HepG2 (cell line): ENCODE results near the gene PYURF. TPM values are rescaled to one million over a fixed set of nuclear protein-coding genes. Genes with fewer than 3 reads are reported as not detected.

Source experiments
- CCDC6 ChIP-seq: sonication (generic); formaldehyde crosslinking; IDR thresholded peaks from 2 replicates; pipeline ENCODE4 v1.8.1; 2022; ENCODE audit warnings: mild to moderate bottlenecking, missing genetic modification reagents, moderate library complexity
- KLF16 ChIP-seq, 2 experiments: sonication (generic) in 1 of 2; formaldehyde crosslinking in 1 of 2; IDR thresholded peaks; 2 replicates each; pipeline versions ENCODE4 v1.6.1 to v1.8.0; 2016 to 2023; ENCODE audit warnings: missing genetic modification reagents in 2 of 2, missing compliant biosample characterization in 1 of 2
- KLF9 ChIP-seq: IDR thresholded peaks from 2 replicates; pipeline ENCODE4 v1.6.1; 2016; ENCODE audit warnings: low read depth
- NR2C2 ChIP-seq: sonication (generic); formaldehyde crosslinking; IDR thresholded peaks from 2 replicates; pipeline ENCODE4 v1.4.0; 2020; ENCODE audit warnings: missing genetic modification reagents, mild to moderate bottlenecking, moderate library complexity, borderline replicate concordance
- PRDM10 ChIP-seq: sonication (generic); formaldehyde crosslinking; IDR thresholded peaks from 2 replicates; pipeline ENCODE4 v1.4.0; 2020; ENCODE audit warnings: low read depth, missing genetic modification reagents
- RAD51 ChIP-seq: fragments of 450-650 bp; IDR thresholded peaks from 2 replicates; pipeline ENCODE4 v1.6.1; 2016; ENCODE audit warnings: borderline replicate concordance
- RXRB ChIP-seq: IDR thresholded peaks from 2 replicates; pipeline ENCODE4 v1.6.1; 2016; ENCODE audit warnings: borderline replicate concordance, missing genetic modification reagents, missing compliant biosample characterization
- SOX5 ChIP-seq: IDR thresholded peaks from 2 replicates; pipeline ENCODE4 v1.6.1; 2016; ENCODE audit warnings: borderline replicate concordance
- TBX3 ChIP-seq: fragments of 450-650 bp; IDR thresholded peaks from 2 replicates; pipeline ENCODE4 v1.6.1; 2017; ENCODE audit warnings: antibody characterized with exemption, mild to moderate bottlenecking, inconsistent platforms, borderline replicate concordance
- ZFP36 ChIP-seq: fragments of 150-350 bp; IDR thresholded peaks from 2 replicates; pipeline ENCODE4 v1.6.1; 2018; ENCODE audit warnings: borderline replicate concordance, low read length, low read depth; ENCODE audit not compliant: partially characterized antibody
- ZMAT3 ChIP-seq: sonication (generic); formaldehyde crosslinking; conservative IDR thresholded peaks from 2 replicates; pipeline ENCODE4 v1.7.0; 2021; ENCODE audit warnings: missing genetic modification reagents
- ZNF234 ChIP-seq: sonication (generic); formaldehyde crosslinking; conservative IDR thresholded peaks from 2 replicates; pipeline ENCODE4 v1.5.1; 2020; ENCODE audit warnings: mild to moderate bottlenecking, missing genetic modification reagents
- ZNF251 ChIP-seq: sonication (generic); formaldehyde crosslinking; IDR thresholded peaks from 2 replicates; pipeline ENCODE4 v1.9.0; 2021; ENCODE audit warnings: mild to moderate bottlenecking, missing genetic modification reagents
- ZNF292 ChIP-seq: sonication (generic); formaldehyde crosslinking; IDR thresholded peaks from 2 replicates; pipeline ENCODE4 v1.8.1; 2022; ENCODE audit warnings: mild to moderate bottlenecking, low read depth, missing genetic modification reagents, borderline replicate concordance
- ZNF407 ChIP-seq: sonication (generic); formaldehyde crosslinking; IDR thresholded peaks from one replicate; pipeline ENCODE4 v1.5.1; 2020; ENCODE audit warnings: mild to moderate bottlenecking, missing genetic modification reagents; ENCODE audit errors: not compliant biosample characterization
- ZNF510 ChIP-seq: sonication (generic); formaldehyde crosslinking; IDR thresholded peaks from 2 replicates; pipeline ENCODE4 v1.4.0; 2020; ENCODE audit warnings: low read depth, mild to moderate bottlenecking, missing genetic modification reagents
- ZNF841 ChIP-seq: sonication (generic); formaldehyde crosslinking; IDR thresholded peaks from 2 replicates; pipeline ENCODE4 v1.8.1; 2023; ENCODE audit warnings: missing genetic modification reagents, borderline replicate concordance
- polyA plus RNA-seq, 8 experiments: library from polyadenylated mRNA; depleted of rRNA in 3 of 8; stranded (reverse) in 7 of 8; unstranded in 1 of 8; fragments of >200 nt; fragmentation: Illumina TruSeq in 4 of 8; extraction: Trizol in 4 of 8; gene quantifications; 2 replicates each; pipeline versions ENCODE4 v1.2.1 to v1.2.3, GENCODE V29; 2011 to 2016; ENCODE audit warnings: low read depth in 4 of 8, missing spikeins in 1 of 8, mixed read lengths in 1 of 8; ENCODE audit not compliant: insufficient read depth in 1 of 8
- total RNA-seq, 5 experiments: library from RNA; depleted of rRNA; stranded (reverse); fragments of >200 nt; fragmentation: Illumina TruSeq; extraction: Trizol; gene quantifications; 2 replicates each; pipeline ENCODE4 v1.2.3, GENCODE V29; 2016; ENCODE audit warnings: low read depth in 1 of 5

The PYURF gene
- total and polyA plus RNA-seq, 2 of the 13 experiments (the other 11 are each of a cell fraction or from before 2014, with no cell fraction given), result 59.9 to 95.2 TPM

- TF ChIP-seq ZFP36, result no peak
- TF ChIP-seq ZNF292 (CRISPR knock-in tag), result no peak
- TF ChIP-seq CCDC6, result no peak
- TF ChIP-seq ZNF510 (CRISPR knock-in tag), result no peak
- TF ChIP-seq ZNF251 (CRISPR knock-in tag), result no peak
- TF ChIP-seq SOX5 (CRISPR knock-in tag), result peak; percentile 50; the same call in 1 of the 2 replicates
- TF ChIP-seq KLF9 (CRISPR knock-in tag), result no peak
- peak; percentile 90; the same call in 1 of the 2 replicates for TF ChIP-seq ZMAT3 (CRISPR knock-in tag)
- peak; percentile 53; the same call in 1 of the 2 replicates for TF ChIP-seq TBX3
- TF ChIP-seq ZNF841 (CRISPR knock-in tag), result 0 out of 2 replicates have a peak, but pooled peaks have one; percentile 67
- no peak for TF ChIP-seq RAD51
- TF ChIP-seq KLF16 (CRISPR knock-in tag; IDR thresholded peaks at IDR 0.05), result peak; percentile 71 to 95; a peak in 2 of 4 replicates
- TF ChIP-seq NR2C2 (CRISPR knock-in tag), result peak; percentile 84
- TF ChIP-seq ZNF407 (CRISPR knock-in tag), result peak; percentile 10
- no peak for TF ChIP-seq ZNF234
- peak; percentile 20; the same call in 1 of the 2 replicates for TF ChIP-seq PRDM10 (CRISPR knock-in tag)
- peak; percentile 46; the same call in 1 of the 2 replicates for TF ChIP-seq RXRB (CRISPR knock-in tag)
Observed at GRCh38 chr4:88523325-88524129, at the start of gene PYURF (continued).
